ENCODE measurements around the gene SPOCK1. TPM values are rescaled to one million over a fixed set of nuclear protein-coding genes. Genes with fewer than 3 reads are reported as not detected.

The SPOCK1 gene
- polyA plus RNA-seq, 2 donors: 0.86 to 0.88 TPM

DNA sequence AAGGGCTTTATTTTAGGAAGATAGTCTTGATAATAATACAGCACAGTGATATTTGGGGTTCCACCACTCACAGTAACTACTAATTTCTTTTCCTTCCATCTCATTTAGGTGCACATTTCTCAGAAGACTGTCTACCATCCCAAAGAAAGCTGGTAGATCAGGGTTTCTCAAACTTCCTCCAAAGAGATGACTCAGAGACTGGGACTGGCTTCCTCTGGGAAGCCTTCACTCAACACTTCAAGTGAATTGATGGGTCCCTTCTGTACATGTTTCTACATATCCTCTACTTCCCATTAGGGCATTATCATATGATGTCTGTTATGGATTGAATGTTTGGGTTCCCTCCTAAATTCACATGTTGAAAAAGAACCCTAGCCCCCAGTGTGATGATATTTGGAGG, 138.5 kb downstream of the SPOCK1 start:
- Histone ChIP-seq H3K4me3 (ENCODE audit: low read depth in 1 of 2, low read length in 2 of 2) (no peak overlapping the region), H3K27ac (ENCODE audit: low read depth in 2 of 2, low read length in 1 of 2) (no peak overlapping the region), H3K27me3 (ENCODE audit: control insufficient read depth in 1 of 2, insufficient read depth in 2 of 2, low read length in 2 of 2) (no peaks in the 10 kb centered on the region), H3K9me3 (ENCODE audit: control insufficient read depth in 2 of 2, insufficient read depth in 1 of 2, low read depth in 1 of 2, low read length in 1 of 2) (no peaks in the 10 kb centered on the region), H3K36me3 (ENCODE audit: control insufficient read depth in 2 of 2, insufficient read depth in 2 of 2, low read length in 1 of 2) (no peaks in the 10 kb centered on the region), H3K4me1 (ENCODE audit: control insufficient read depth in 2 of 2, insufficient read depth in 2 of 2, low read length in 1 of 2) (no peaks in the 10 kb centered on the region)

DNA sequence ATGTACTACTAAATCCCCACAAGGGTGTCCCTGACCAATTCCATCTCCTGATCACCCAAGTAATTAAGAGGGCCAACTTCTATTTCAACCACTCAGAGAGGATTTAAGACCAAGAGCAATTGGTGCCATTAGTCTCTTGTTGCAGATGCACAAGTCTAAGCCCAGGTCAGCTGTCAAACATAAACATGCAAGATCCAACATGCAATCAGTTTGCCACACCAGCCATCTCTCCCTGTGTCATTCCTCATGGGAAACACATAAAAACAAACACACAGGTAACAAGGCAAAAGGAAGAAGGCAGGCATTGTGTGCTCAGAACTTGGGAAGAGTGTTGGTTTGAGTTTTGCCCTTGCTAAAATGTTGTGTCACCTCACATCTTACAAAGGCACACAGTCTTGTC, 139.2 kb downstream of the SPOCK1 start:
- Histone ChIP-seq H3K4me3 (ENCODE audit: low read depth in 1 of 2, low read length in 2 of 2) (no peak overlapping the region), H3K36me3 (ENCODE audit: control insufficient read depth in 2 of 2, insufficient read depth in 2 of 2, low read length in 1 of 2) (no peaks in the 10 kb centered on the region), H3K9me3 (ENCODE audit: control insufficient read depth in 2 of 2, insufficient read depth in 1 of 2, low read depth in 1 of 2, low read length in 1 of 2) (no peaks in the 10 kb centered on the region), H3K27ac (ENCODE audit: low read depth in 2 of 2, low read length in 1 of 2) (no peak overlapping the region), H3K4me1 (ENCODE audit: control insufficient read depth in 2 of 2, insufficient read depth in 2 of 2, low read length in 1 of 2) (no peaks in the 10 kb centered on the region), H3K27me3 (ENCODE audit: control insufficient read depth in 1 of 2, insufficient read depth in 2 of 2, low read length in 2 of 2) (no peaks in the 10 kb centered on the region)

DNA sequence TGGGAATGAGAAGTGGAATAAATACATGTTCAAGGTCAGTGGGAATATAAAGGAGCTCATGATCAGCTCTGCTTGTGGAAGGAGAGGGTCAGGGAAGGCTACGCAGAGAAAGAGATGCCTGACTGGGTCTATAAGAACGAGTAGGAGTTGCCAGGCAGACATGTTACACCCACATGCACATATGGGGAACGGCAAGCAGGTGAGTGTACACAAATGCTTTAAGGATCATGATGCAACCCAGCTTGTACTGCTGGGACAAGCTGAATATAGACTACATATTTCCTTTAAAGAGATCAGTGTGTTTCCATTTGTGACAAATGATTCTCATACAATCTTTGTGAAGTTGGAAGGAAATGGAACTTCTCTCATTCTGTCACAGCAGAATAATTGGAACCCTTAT, 141.7 kb downstream of the SPOCK1 start:
- H3K4me3 ChIP-seq (ENCODE audit: low read depth in 1 of 2, low read length in 2 of 2): no peak overlapping the region
- H3K27me3 ChIP-seq (ENCODE audit: control insufficient read depth in 1 of 2, insufficient read depth in 2 of 2, low read length in 2 of 2): no peaks in the 10 kb centered on the region
- no peaks in the 10 kb centered on the region for H3K36me3 ChIP-seq (ENCODE audit: control insufficient read depth in 2 of 2, insufficient read depth in 2 of 2, low read length in 1 of 2)
- H3K9me3 ChIP-seq (ENCODE audit: control insufficient read depth in 2 of 2, insufficient read depth in 1 of 2, low read depth in 1 of 2, low read length in 1 of 2): no peaks in the 10 kb centered on the region
- H3K27ac ChIP-seq (ENCODE audit: low read depth in 2 of 2, low read length in 1 of 2): no peak overlapping the region
- 69 to 80% methylated on average over 3 of the region's 3 CpGs for WGBS, 2 donors
- no peaks in the 10 kb centered on the region for H3K4me1 ChIP-seq (ENCODE audit: control insufficient read depth in 2 of 2, insufficient read depth in 2 of 2, low read length in 1 of 2)

DNA sequence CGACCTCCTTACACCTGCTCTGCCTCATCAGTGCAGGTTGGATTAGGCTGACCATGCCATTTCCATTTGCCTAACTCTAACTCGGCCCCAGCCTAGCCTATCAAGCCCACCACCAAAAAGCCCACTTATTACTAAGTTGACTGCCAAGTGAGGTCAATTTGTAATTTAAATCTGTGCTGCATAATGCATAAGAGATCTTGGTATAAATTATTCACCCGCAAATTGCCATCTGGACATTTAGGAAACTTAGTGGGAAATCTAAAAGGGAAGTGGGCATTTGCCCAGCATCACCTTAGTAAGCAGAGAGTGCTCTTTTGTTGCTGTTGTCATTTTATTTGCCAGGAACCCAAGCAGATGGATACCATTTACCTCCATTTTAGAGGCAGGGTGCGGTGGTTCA, 143.0 kb downstream of the SPOCK1 start:
- 84 to 85% methylated on average over 4 of the region's 4 CpGs for WGBS, 2 donors
- H3K4me1 ChIP-seq (ENCODE audit: control insufficient read depth in 2 of 2, insufficient read depth in 2 of 2, low read length in 1 of 2): no peaks in the 10 kb centered on the region

DNA sequence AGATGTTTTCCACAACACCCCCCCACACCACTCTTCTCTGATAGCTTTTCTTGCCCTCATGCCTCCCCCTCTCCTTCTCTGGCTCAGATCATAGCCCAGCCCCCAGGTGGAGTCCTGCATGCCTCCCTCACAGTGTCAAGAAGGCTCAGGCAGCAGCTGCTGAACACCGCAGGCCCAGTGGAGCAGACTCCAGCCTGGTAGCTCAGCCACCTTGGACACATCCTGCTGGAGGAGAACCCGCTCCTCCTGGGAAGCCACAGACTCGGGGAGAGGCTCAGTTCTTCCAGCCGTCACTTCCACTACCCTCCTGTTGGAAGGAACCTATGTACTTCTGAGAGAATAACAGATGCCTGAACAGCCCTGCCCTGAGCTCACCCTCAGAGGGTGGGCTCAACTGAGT, 143.4 kb downstream of the SPOCK1 start:
- WGBS, 2 donors: 89 to 92% methylated on average over 4 of the region's 4 CpGs
- no peak overlapping the region for H3K27ac ChIP-seq (ENCODE audit: low read depth in 2 of 2, low read length in 1 of 2)
- no peak overlapping the region for H3K4me3 ChIP-seq (ENCODE audit: low read depth in 1 of 2, low read length in 2 of 2)
- H3K9me3 ChIP-seq (ENCODE audit: control insufficient read depth in 2 of 2, insufficient read depth in 1 of 2, low read depth in 1 of 2, low read length in 1 of 2): no peaks in the 10 kb centered on the region
- H3K4me1 ChIP-seq (ENCODE audit: control insufficient read depth in 2 of 2, insufficient read depth in 2 of 2, low read length in 1 of 2): no peaks in the 10 kb centered on the region
- no peaks in the 10 kb centered on the region for H3K27me3 ChIP-seq (ENCODE audit: control insufficient read depth in 1 of 2, insufficient read depth in 2 of 2, low read length in 2 of 2)
- no peaks in the 10 kb centered on the region for H3K36me3 ChIP-seq (ENCODE audit: control insufficient read depth in 2 of 2, insufficient read depth in 2 of 2, low read length in 1 of 2)

More for the DNA sequence above, 143.0 kb downstream of the SPOCK1 start:
- no peaks in the 10 kb centered on the region for H3K9me3 ChIP-seq (ENCODE audit: control insufficient read depth in 2 of 2, insufficient read depth in 1 of 2, low read depth in 1 of 2, low read length in 1 of 2)
- H3K27me3 ChIP-seq (ENCODE audit: control insufficient read depth in 1 of 2, insufficient read depth in 2 of 2, low read length in 2 of 2): no peaks in the 10 kb centered on the region
- H3K27ac ChIP-seq (ENCODE audit: low read depth in 2 of 2, low read length in 1 of 2): no peak overlapping the region
- H3K4me3 ChIP-seq (ENCODE audit: low read depth in 1 of 2, low read length in 2 of 2): no peak overlapping the region
- H3K36me3 ChIP-seq (ENCODE audit: control insufficient read depth in 2 of 2, insufficient read depth in 2 of 2, low read length in 1 of 2): no peaks in the 10 kb centered on the region

DNA sequence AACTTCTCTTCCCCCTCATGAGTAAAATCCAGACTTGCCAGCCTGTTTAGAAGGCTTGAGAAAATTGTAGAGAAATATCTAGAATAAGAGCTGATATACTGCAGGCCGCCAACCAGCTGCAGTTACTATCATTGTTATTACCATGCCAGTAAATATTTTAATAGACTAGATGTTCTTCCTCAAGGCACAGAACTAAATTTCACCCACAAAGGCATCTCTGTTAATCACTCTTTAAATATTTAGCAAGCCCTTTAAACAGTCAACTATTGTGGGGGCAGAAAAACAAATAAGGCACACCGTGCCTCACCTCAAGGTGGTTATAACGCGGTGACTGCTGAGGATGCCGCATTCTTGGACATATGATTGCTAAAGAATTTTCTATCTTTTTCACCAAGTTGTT, 147.0 kb downstream of the SPOCK1 start:
- Histone ChIP-seq H3K27ac (ENCODE audit: low read depth in 2 of 2, low read length in 1 of 2) (no peak overlapping the region), H3K4me1 (ENCODE audit: control insufficient read depth in 2 of 2, insufficient read depth in 2 of 2, low read length in 1 of 2) (no peaks in the 10 kb centered on the region), H3K9me3 (ENCODE audit: control insufficient read depth in 2 of 2, insufficient read depth in 1 of 2, low read depth in 1 of 2, low read length in 1 of 2) (no peaks in the 10 kb centered on the region), H3K4me3 (ENCODE audit: low read depth in 1 of 2, low read length in 2 of 2) (no peak overlapping the region), H3K36me3 (ENCODE audit: control insufficient read depth in 2 of 2, insufficient read depth in 2 of 2, low read length in 1 of 2) (no peaks in the 10 kb centered on the region), H3K27me3 (ENCODE audit: control insufficient read depth in 1 of 2, insufficient read depth in 2 of 2, low read length in 2 of 2) (no peaks in the 10 kb centered on the region)
- 80 to 84% methylated on average over 5 of the region's 5 CpGs for WGBS, 2 donors

DNA sequence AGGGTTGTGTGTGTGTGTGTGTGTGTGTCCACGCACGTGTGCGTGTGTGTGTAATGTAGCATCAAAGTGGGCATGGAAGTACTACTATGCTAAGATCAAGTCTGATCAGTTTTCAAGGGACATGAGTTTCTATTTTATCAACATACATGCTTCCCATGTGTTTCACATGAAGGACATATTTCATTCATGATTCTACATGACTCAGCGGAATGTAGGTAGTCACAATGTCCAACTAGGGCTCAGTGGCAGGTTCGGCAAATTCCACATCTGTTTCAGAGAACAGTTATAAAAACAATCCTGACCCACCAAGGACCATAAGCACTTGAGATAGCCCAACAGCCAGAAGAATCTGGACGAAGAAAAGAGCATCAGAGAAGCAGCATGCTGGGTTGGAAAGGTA, 148.3 kb downstream of the SPOCK1 start:
- WGBS, 2 donors: 80 to 89% methylated on average over 6 of the region's 6 CpGs
- Histone ChIP-seq H3K36me3 (ENCODE audit: control insufficient read depth in 2 of 2, insufficient read depth in 2 of 2, low read length in 1 of 2) (no peaks in the 10 kb centered on the region), H3K4me3 (ENCODE audit: low read depth in 1 of 2, low read length in 2 of 2) (no peak overlapping the region), H3K27ac (ENCODE audit: low read depth in 2 of 2, low read length in 1 of 2) (no peak overlapping the region), H3K9me3 (ENCODE audit: control insufficient read depth in 2 of 2, insufficient read depth in 1 of 2, low read depth in 1 of 2, low read length in 1 of 2) (no peaks in the 10 kb centered on the region), H3K27me3 (ENCODE audit: control insufficient read depth in 1 of 2, insufficient read depth in 2 of 2, low read length in 2 of 2) (no peaks in the 10 kb centered on the region), H3K4me1 (ENCODE audit: control insufficient read depth in 2 of 2, insufficient read depth in 2 of 2, low read length in 1 of 2) (no peaks in the 10 kb centered on the region)

DNA sequence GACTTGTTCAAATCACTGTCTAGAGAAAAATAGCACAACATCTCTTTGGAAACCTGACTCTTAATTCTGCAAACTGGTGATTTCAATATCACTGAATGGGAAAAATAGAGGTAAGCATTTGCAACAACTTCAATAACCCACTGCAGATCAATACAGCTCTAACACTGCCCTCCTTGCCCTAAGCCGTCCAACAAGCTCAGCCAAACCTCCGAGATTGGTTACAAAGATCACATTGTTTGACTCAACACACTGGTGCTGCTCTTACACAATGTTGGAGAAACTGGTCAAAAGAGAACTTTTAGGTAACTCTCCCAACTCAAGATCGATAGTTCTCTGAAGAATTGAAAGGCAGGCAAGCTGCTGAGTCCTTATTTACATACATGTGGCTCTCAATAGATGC, 150.4 kb downstream of the SPOCK1 start:
- no peak overlapping the region for H3K27ac ChIP-seq (ENCODE audit: low read depth in 2 of 2, low read length in 1 of 2)
- H3K27me3 ChIP-seq (ENCODE audit: control insufficient read depth in 1 of 2, insufficient read depth in 2 of 2, low read length in 2 of 2): no peaks in the 10 kb centered on the region
- no peaks in the 10 kb centered on the region for H3K36me3 ChIP-seq (ENCODE audit: control insufficient read depth in 2 of 2, insufficient read depth in 2 of 2, low read length in 1 of 2)
- H3K4me3 ChIP-seq (ENCODE audit: low read depth in 1 of 2, low read length in 2 of 2): no peak overlapping the region
- no peaks in the 10 kb centered on the region for H3K4me1 ChIP-seq (ENCODE audit: control insufficient read depth in 2 of 2, insufficient read depth in 2 of 2, low read length in 1 of 2)
- WGBS, 2 donors: 67 to 79% methylated on average over 3 of the region's 3 CpGs
- no peaks in the 10 kb centered on the region for H3K9me3 ChIP-seq (ENCODE audit: control insufficient read depth in 2 of 2, insufficient read depth in 1 of 2, low read depth in 1 of 2, low read length in 1 of 2)

DNA sequence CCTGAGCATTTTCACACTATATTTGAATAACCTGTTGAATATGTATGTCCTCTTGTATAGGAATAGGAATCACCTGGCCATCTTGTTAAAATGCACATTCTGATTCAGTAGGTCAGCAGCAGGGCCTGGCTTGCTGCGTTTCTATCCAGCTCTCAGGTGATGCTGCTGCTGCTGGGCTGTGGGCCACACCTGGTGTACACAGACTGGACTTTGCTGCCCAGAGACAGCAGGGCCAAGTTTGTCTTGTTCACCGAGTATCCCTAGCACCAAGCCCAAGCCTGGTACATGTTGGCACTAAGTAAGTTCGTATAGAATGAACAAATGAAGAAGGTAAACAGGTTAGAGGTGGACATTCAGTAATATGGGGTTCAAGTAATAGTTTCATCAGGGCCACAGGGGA, 151.3 kb downstream of the SPOCK1 start:
- Histone ChIP-seq H3K9me3 (ENCODE audit: control insufficient read depth in 2 of 2, insufficient read depth in 1 of 2, low read depth in 1 of 2, low read length in 1 of 2) (no peaks in the 10 kb centered on the region), H3K4me3 (ENCODE audit: low read depth in 1 of 2, low read length in 2 of 2) (no peak overlapping the region), H3K36me3 (ENCODE audit: control insufficient read depth in 2 of 2, insufficient read depth in 2 of 2, low read length in 1 of 2) (no peaks in the 10 kb centered on the region), H3K27me3 (ENCODE audit: control insufficient read depth in 1 of 2, insufficient read depth in 2 of 2, low read length in 2 of 2) (no peaks in the 10 kb centered on the region), H3K27ac (ENCODE audit: low read depth in 2 of 2, low read length in 1 of 2) (no peak overlapping the region), H3K4me1 (ENCODE audit: control insufficient read depth in 2 of 2, insufficient read depth in 2 of 2, low read length in 1 of 2) (no peaks in the 10 kb centered on the region)
- WGBS, 2 donors: 83 to 92% methylated on average over 3 of the region's 3 CpGs

DNA sequence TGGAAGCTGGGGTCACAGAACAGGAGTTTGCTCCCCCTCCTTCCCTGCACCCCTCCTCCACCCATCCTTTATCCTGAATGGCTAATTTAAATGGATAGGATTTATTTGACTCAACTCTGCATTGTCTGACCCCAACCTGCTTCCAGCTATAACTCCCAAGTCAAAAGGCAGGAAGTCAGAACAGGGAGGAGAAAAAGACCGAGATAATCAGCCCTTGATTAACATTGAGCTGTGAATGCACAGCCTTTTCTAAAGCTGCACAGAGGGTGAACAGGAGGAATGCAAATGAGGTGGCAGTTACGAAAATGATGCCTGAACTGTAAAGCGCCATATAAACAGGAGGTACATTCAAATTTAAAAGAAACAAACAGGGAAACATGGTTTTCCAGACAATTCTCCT, 152.8 kb downstream of the SPOCK1 start:
- 80 to 83% methylated on average over 3 of the region's 3 CpGs for WGBS, 2 donors
- H3K9me3 ChIP-seq (ENCODE audit: control insufficient read depth in 2 of 2, insufficient read depth in 1 of 2, low read depth in 1 of 2, low read length in 1 of 2): no peaks in the 10 kb centered on the region
- no peaks in the 10 kb centered on the region for H3K27me3 ChIP-seq (ENCODE audit: control insufficient read depth in 1 of 2, insufficient read depth in 2 of 2, low read length in 2 of 2)
- H3K27ac ChIP-seq (ENCODE audit: low read depth in 2 of 2, low read length in 1 of 2): no peak overlapping the region
- H3K4me1 ChIP-seq (ENCODE audit: control insufficient read depth in 2 of 2, insufficient read depth in 2 of 2, low read length in 1 of 2): no peaks in the 10 kb centered on the region
- H3K36me3 ChIP-seq (ENCODE audit: control insufficient read depth in 2 of 2, insufficient read depth in 2 of 2, low read length in 1 of 2): no peaks in the 10 kb centered on the region
- no peak overlapping the region for H3K4me3 ChIP-seq (ENCODE audit: low read depth in 1 of 2, low read length in 2 of 2)

Measured in esophagus (tissue), 2 donors.